Measurements from ENCODE around the gene CHAF1A. TPM values are rescaled to one million over a fixed set of nuclear protein-coding genes. Genes with fewer than 3 reads are reported as not detected.
A peak's percentile ranks its signal among the peaks of the same experiment; 100 is the strongest.

The CHAF1A gene
- total RNA-seq, 1 donor from 2014 or later, result 6.3 TPM

- Histone ChIP-seq H3K4me1 (ENCODE audit: control insufficient read depth in 3 of 3, insufficient read depth in 3 of 3, low read length in 3 of 3) (no peaks in the 10 kb centered on the region), H3K36me3 (ENCODE audit: control insufficient read depth in 3 of 3, insufficient read depth in 3 of 3, low read length in 3 of 3) (peaks cover 6 to 12% (median 8%) of the 10 kb centered on the region in 3 donors), H3K9ac (ENCODE audit: low read depth in 1 of 3, low read length in 3 of 3) (no peak overlapping the region), H3K27me3 (ENCODE audit: control insufficient read depth in 3 of 3, insufficient read depth in 3 of 3, low read length in 3 of 3) (no peaks in the 10 kb centered on the region), H3K27ac (ENCODE audit: low read depth, low read length) (no peak overlapping the region), H3K4me3 (ENCODE audit: low read length in 3 of 3) (no peak overlapping the region), H3K9me3 (ENCODE audit: control insufficient read depth in 3 of 3, low read length in 3 of 3) (no peaks in the 10 kb centered on the region)
Observed at GRCh38 chr19:4423416-4424126, 21.1 kb downstream of the CHAF1A start.

DNA sequence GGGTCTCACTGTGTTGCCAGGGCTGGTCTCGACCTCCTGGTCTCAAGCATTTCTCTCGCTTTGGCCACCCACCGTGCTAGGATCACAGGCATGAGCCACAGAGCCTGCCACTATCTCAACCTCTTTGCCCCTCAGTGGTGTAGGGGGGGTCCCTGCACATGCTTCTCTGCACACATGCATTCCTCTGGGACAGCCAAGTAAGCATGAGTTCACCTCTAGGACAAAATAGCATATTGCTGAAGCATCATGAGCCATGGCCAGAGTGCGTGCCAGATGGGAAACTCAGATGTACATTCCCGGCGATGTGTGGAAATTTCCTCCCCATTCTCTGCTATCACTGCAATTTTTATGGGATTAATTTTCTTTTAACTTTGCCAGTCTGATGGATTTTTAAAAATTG, 23.1 kb downstream of the CHAF1A start:
- H3K9ac ChIP-seq (ENCODE audit: low read depth in 1 of 3, low read length in 3 of 3), result no peak overlapping the region
- H3K9me3 ChIP-seq (ENCODE audit: control insufficient read depth in 3 of 3, low read length in 3 of 3), result no peaks in the 10 kb centered on the region
- H3K36me3 ChIP-seq (ENCODE audit: control insufficient read depth in 3 of 3, insufficient read depth in 3 of 3, low read length in 3 of 3), result peaks cover 16 to 23% (median 19%) of the 10 kb centered on the region in 3 donors
- no peak overlapping the region for H3K4me3 ChIP-seq (ENCODE audit: low read length in 3 of 3)
- no peak overlapping the region for H3K27ac ChIP-seq (ENCODE audit: low read depth, low read length)
- H3K4me1 ChIP-seq (ENCODE audit: control insufficient read depth in 3 of 3, insufficient read depth in 3 of 3, low read length in 3 of 3), result no peaks in the 10 kb centered on the region
- H3K27me3 ChIP-seq (ENCODE audit: control insufficient read depth in 3 of 3, insufficient read depth in 3 of 3, low read length in 3 of 3), result no peaks in the 10 kb centered on the region

GRCh38 chr19:4428326-4428975, 26.0 kb downstream of the CHAF1A start:
- no peak overlapping the region for H3K9ac ChIP-seq (ENCODE audit: low read depth in 1 of 3, low read length in 3 of 3)
- H3K27me3 ChIP-seq (ENCODE audit: control insufficient read depth in 3 of 3, insufficient read depth in 3 of 3, low read length in 3 of 3), result no peaks in the 10 kb centered on the region
- no peaks in the 10 kb centered on the region for H3K4me1 ChIP-seq (ENCODE audit: control insufficient read depth in 3 of 3, insufficient read depth in 3 of 3, low read length in 3 of 3)
- no peak overlapping the region for H3K27ac ChIP-seq (ENCODE audit: low read depth, low read length)
- no peaks in the 10 kb centered on the region for H3K9me3 ChIP-seq (ENCODE audit: control insufficient read depth in 3 of 3, low read length in 3 of 3)
- H3K4me3 ChIP-seq (ENCODE audit: low read length in 3 of 3), result no peak overlapping the region
- H3K36me3 ChIP-seq (ENCODE audit: control insufficient read depth in 3 of 3, insufficient read depth in 3 of 3, low read length in 3 of 3), result peaks cover 21 to 37% (median 29%) of the 10 kb centered on the region in 3 donors

- H3K27ac ChIP-seq (ENCODE audit: low read depth, low read length), result no peak overlapping the region
- no peak overlapping the region for H3K4me3 ChIP-seq (ENCODE audit: low read length in 3 of 3)
- H3K9ac ChIP-seq (ENCODE audit: low read depth in 1 of 3, low read length in 3 of 3), result no peak overlapping the region
- peaks cover 19 to 37% (median 26%) of the 10 kb centered on the region in 3 donors for H3K36me3 ChIP-seq (ENCODE audit: control insufficient read depth in 3 of 3, insufficient read depth in 3 of 3, low read length in 3 of 3)
- H3K9me3 ChIP-seq (ENCODE audit: control insufficient read depth in 3 of 3, low read length in 3 of 3), result no peaks in the 10 kb centered on the region
- no peaks in the 10 kb centered on the region for H3K27me3 ChIP-seq (ENCODE audit: control insufficient read depth in 3 of 3, insufficient read depth in 3 of 3, low read length in 3 of 3)
- H3K4me1 ChIP-seq (ENCODE audit: control insufficient read depth in 3 of 3, insufficient read depth in 3 of 3, low read length in 3 of 3), result no peaks in the 10 kb centered on the region
Observed at GRCh38 chr19:4429256-4429655, 26.8 kb downstream of the CHAF1A start.

- peaks cover 19 to 37% (median 29%) of the 10 kb centered on the region in 3 donors for H3K36me3 ChIP-seq (ENCODE audit: control insufficient read depth in 3 of 3, insufficient read depth in 3 of 3, low read length in 3 of 3)
- no peak overlapping the region for H3K4me3 ChIP-seq (ENCODE audit: low read length in 3 of 3)
- H3K27me3 ChIP-seq (ENCODE audit: control insufficient read depth in 3 of 3, insufficient read depth in 3 of 3, low read length in 3 of 3), result no peaks in the 10 kb centered on the region
- H3K9ac ChIP-seq (ENCODE audit: low read depth in 1 of 3, low read length in 3 of 3), result peak overlapping the region in 1 of 3 donors; percentile 8
- H3K27ac ChIP-seq (ENCODE audit: low read depth, low read length), result no peak overlapping the region
- H3K9me3 ChIP-seq (ENCODE audit: control insufficient read depth in 3 of 3, low read length in 3 of 3), result no peaks in the 10 kb centered on the region
- no peaks in the 10 kb centered on the region for H3K4me1 ChIP-seq (ENCODE audit: control insufficient read depth in 3 of 3, insufficient read depth in 3 of 3, low read length in 3 of 3)
Observed at GRCh38 chr19:4429771-4430171, 27.3 kb downstream of the CHAF1A start.

DNA sequence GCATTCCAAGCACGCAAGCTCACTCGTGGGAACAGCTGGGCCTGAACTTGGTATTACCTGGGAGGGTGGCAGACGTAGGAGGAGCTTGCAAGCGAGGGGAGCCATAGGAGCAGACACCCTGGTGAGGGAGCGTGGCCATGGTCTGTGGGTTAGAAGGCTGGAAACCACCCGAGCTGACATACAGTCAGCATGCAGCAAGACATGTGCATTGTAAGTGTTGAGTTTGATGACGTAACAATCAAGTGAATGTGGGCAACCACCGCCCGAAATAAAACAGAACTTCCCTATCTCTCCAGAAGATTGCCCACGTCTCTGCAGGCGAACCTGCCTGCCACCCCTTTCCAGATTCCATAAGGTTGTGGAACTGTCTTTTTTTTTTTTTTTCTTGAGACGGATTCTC, 28.3 kb downstream of the CHAF1A start:
- Histone ChIP-seq H3K9ac (ENCODE audit: low read depth in 1 of 3, low read length in 3 of 3) (no peak overlapping the region), H3K4me3 (ENCODE audit: low read length in 3 of 3) (no peak overlapping the region), H3K27ac (ENCODE audit: low read depth, low read length) (no peak overlapping the region), H3K4me1 (ENCODE audit: control insufficient read depth in 3 of 3, insufficient read depth in 3 of 3, low read length in 3 of 3) (no peaks in the 10 kb centered on the region), H3K36me3 (ENCODE audit: control insufficient read depth in 3 of 3, insufficient read depth in 3 of 3, low read length in 3 of 3) (peaks cover 22 to 34% (median 29%) of the 10 kb centered on the region in 3 donors), H3K27me3 (ENCODE audit: control insufficient read depth in 3 of 3, insufficient read depth in 3 of 3, low read length in 3 of 3) (no peaks in the 10 kb centered on the region), H3K9me3 (ENCODE audit: control insufficient read depth in 3 of 3, low read length in 3 of 3) (no peaks in the 10 kb centered on the region)

DNA sequence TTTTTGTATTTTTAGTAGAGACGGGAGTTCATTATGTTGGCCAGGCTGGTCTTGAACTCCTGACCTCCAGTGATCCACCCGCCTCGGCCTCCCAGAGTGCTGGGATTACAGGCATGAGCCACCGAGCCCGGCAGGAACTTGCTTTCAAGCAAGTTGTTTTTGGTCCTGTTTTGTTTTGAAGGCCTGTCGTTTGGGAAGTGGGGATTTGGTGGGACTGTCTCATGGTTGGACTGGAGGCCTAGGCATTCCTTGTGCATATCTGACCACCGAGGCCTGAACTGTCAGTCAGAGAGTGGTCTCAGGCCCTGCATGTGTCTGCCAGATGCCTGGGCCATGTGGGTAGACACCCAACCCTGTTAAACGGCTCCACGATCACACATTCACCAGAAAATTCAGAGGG, 28.9 kb downstream of the CHAF1A start:
- no peak overlapping the region for H3K4me3 ChIP-seq (ENCODE audit: low read length in 3 of 3)
- no peaks in the 10 kb centered on the region for H3K4me1 ChIP-seq (ENCODE audit: control insufficient read depth in 3 of 3, insufficient read depth in 3 of 3, low read length in 3 of 3)
- H3K9ac ChIP-seq (ENCODE audit: low read depth in 1 of 3, low read length in 3 of 3), result no peak overlapping the region
- peaks cover 22 to 34% (median 29%) of the 10 kb centered on the region in 3 donors for H3K36me3 ChIP-seq (ENCODE audit: control insufficient read depth in 3 of 3, insufficient read depth in 3 of 3, low read length in 3 of 3)
- H3K9me3 ChIP-seq (ENCODE audit: control insufficient read depth in 3 of 3, low read length in 3 of 3), result no peaks in the 10 kb centered on the region
- H3K27me3 ChIP-seq (ENCODE audit: control insufficient read depth in 3 of 3, insufficient read depth in 3 of 3, low read length in 3 of 3), result no peaks in the 10 kb centered on the region
- H3K27ac ChIP-seq (ENCODE audit: low read depth, low read length), result no peak overlapping the region

DNA sequence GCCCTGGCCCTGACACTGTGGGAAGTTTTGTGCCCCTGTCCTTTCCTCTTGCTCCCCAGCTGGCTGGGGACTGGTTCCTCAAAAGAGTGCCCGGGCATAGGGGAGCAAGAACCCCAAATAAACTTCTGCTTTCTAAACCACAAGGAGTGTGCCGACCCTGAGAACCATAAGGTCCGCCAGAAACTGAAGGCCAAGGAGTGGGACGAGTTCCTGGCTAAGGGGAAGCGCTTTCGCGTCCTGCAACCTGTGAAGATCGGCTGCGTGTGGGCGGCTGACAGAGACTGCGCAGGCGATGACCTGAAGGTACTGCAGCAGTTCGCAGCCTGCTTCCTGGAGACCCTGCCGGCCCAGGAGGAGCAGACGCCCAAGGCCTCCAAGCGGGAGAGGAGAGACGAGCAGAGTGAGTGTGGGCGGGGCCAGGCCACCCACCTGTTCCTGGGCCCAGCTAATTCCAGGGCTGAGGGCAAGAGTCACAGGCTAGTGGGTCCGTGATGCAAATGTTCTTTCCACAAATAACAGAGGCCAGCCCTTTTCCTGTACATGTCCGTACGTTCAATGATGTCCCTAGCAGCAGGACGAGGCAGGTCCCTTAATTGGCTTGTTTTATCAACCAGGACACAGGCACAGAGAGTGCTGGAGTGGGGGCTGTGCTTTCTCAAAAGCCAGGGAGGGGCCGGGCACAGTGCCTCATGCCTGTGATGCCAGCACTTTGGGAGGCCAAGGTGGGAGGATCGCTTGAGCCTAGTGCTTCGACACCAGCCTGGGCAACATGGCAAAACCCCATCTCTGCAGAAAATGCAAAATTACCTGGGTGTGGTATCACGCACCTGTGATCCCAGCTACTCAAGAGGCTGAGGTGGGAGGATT, 29.6 kb downstream of the CHAF1A start:
- Histone ChIP-seq H3K4me1 (ENCODE audit: control insufficient read depth in 3 of 3, insufficient read depth in 3 of 3, low read length in 3 of 3) (no peaks in the 10 kb centered on the region), H3K27ac (ENCODE audit: low read depth, low read length) (no peak overlapping the region), H3K4me3 (ENCODE audit: low read length in 3 of 3) (no peak overlapping the region), H3K9me3 (ENCODE audit: control insufficient read depth in 3 of 3, low read length in 3 of 3) (no peaks in the 10 kb centered on the region), H3K36me3 (ENCODE audit: control insufficient read depth in 3 of 3, insufficient read depth in 3 of 3, low read length in 3 of 3) (peaks cover 22 to 34% (median 29%) of the 10 kb centered on the region in 3 donors), H3K9ac (ENCODE audit: low read depth in 1 of 3, low read length in 3 of 3) (no peak overlapping the region), H3K27me3 (ENCODE audit: control insufficient read depth in 3 of 3, insufficient read depth in 3 of 3, low read length in 3 of 3) (no peaks in the 10 kb centered on the region)

DNA sequence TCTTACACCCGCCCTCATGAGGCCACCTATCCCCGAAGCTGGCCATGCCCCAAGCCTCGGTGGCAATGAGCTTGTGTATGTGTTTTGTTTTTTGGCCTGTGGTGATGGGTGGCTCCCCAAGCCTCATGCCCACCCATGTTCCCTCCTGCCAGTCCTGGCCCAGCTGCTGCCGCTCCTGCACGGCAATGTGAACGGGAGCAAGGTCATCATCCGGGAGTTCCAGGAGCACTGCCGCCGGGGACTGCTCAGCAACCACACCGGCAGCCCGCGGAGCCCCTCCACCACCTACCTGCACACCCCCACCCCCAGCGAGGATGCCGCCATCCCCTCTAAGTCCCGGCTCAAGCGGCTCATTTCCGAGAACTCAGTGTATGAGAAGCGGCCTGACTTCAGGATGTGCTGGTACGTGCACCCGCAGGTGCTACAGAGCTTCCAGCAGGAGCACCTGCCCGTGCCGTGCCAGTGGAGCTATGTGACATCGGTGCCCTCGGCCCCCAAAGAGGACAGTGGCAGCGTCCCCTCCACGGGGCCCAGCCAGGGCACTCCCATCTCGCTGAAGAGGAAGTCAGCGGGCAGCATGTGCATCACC, 30.6 kb downstream of the CHAF1A start:
- Histone ChIP-seq H3K27me3 (ENCODE audit: control insufficient read depth in 3 of 3, insufficient read depth in 3 of 3, low read length in 3 of 3) (no peaks in the 10 kb centered on the region), H3K36me3 (ENCODE audit: control insufficient read depth in 3 of 3, insufficient read depth in 3 of 3, low read length in 3 of 3) (peaks cover 22 to 34% (median 29%) of the 10 kb centered on the region in 3 donors), H3K4me3 (ENCODE audit: low read length in 3 of 3) (no peak overlapping the region), H3K9me3 (ENCODE audit: control insufficient read depth in 3 of 3, low read length in 3 of 3) (no peaks in the 10 kb centered on the region), H3K27ac (ENCODE audit: low read depth, low read length) (no peak overlapping the region), H3K9ac (ENCODE audit: low read depth in 1 of 3, low read length in 3 of 3) (no peak overlapping the region), H3K4me1 (ENCODE audit: control insufficient read depth in 3 of 3, insufficient read depth in 3 of 3, low read length in 3 of 3) (no peaks in the 10 kb centered on the region)
